H1 (cell line): ENCODE results near the gene PXDN. TPM values are rescaled to one million over a fixed set of nuclear protein-coding genes. Genes with fewer than 3 reads are reported as not detected.

ENCODE experiments used
- CTCF ChIA-PET: fragments of 300-600 bp; sonication (Branson Sonifier 250); formaldehyde crosslinking; loops from one replicate; lab custom pipeline; 2021; ENCODE audit not compliant: partially characterized antibody; lab: Charles Lee
- POLR2A ChIA-PET: fragments of 300-600 bp; sonication (Branson Sonifier 250); formaldehyde crosslinking; loops from one replicate; lab custom pipeline; 2021; ENCODE audit warnings: inconsistent platforms; ENCODE audit not compliant: partially characterized antibody; lab: Charles Lee
- DNase-seq, 2 experiments: peaks; one replicate each; pipeline versions ENCODE4 v3.0.0 to v3.0.0-alpha.2; 2010 to 2022; ENCODE audit warnings: low spot score in 2 of 2, low read depth in 1 of 2, mixed read lengths in 1 of 2
- FAIRE-seq: peaks from 2 replicates; lab custom pipeline; 2011; peaks lifted over from hg19 to GRCh38; lab: Jason Lieb, UNC
- H2AFZ ChIP-seq: 2 replicates; pipeline ENCODE4 v1.8.1; 2012; ENCODE audit warnings: low read length, inconsistent platforms
- H2AK5ac ChIP-seq: 2 replicates; pipeline ENCODE4 v1.6.1; 2013; ENCODE audit warnings: low read depth, low read length
- H2BK120ac ChIP-seq: replicated peaks from 2 replicates; pipeline ENCODE3; 2013; ENCODE audit warnings: low read depth, low read length, inconsistent platforms
- H2BK12ac ChIP-seq: 2 replicates; pipeline ENCODE4 v1.6.1; 2013; ENCODE audit warnings: low read depth, low read length
- H2BK15ac ChIP-seq: 2 replicates; pipeline ENCODE4 v1.6.1; 2013; ENCODE audit warnings: low read length
- H2BK20ac ChIP-seq: 2 replicates; pipeline ENCODE4 v1.6.1; 2013; ENCODE audit warnings: low read length
- H2BK5ac ChIP-seq: 2 replicates; pipeline ENCODE4 v1.6.1; 2013; ENCODE audit warnings: low read depth, low read length
- H3K14ac ChIP-seq: 2 replicates; pipeline ENCODE4 v1.6.1; 2013; ENCODE audit warnings: inconsistent platforms; ENCODE audit not compliant: insufficient read length
- H3K18ac ChIP-seq: 2 replicates; pipeline ENCODE4 v1.6.1; 2013; ENCODE audit warnings: low read length; ENCODE audit errors: extremely low read depth
- H3K23ac ChIP-seq: 2 replicates; pipeline ENCODE4 v1.6.1; 2013; ENCODE audit warnings: inconsistent platforms; ENCODE audit not compliant: insufficient read length
- H3K23me2 ChIP-seq: 2 replicates; pipeline ENCODE4 v1.6.1; 2013; ENCODE audit warnings: low read depth, low read length
- H3K27ac ChIP-seq: 2 replicates; pipeline ENCODE4 v1.6.1; 2011; ENCODE audit warnings: low read depth, low read length, inconsistent platforms
- H3K27me3 ChIP-seq, 4 experiments: replicated peaks in 1 of 4; 1 replicate in 1 of 4; 2 replicates in 3 of 4; pipeline versions ENCODE4 v1.6.1 to v1.8.1; 2011 to 2013; ENCODE audit warnings: low read length in 3 of 4, mild to moderate bottlenecking in 3 of 4, inconsistent platforms in 2 of 4, mixed read lengths in 2 of 4, moderate library complexity in 1 of 4; ENCODE audit not compliant: control insufficient read depth in 3 of 4, insufficient read depth in 3 of 4; ENCODE audit errors: extremely low read depth in 1 of 4
- H3K36me3 ChIP-seq, 4 experiments: 2 replicates each; pipeline versions ENCODE4 v1.6.1 to v1.8.1; 2011 to 2013; ENCODE audit warnings: mild to moderate bottlenecking in 4 of 4, low read length in 3 of 4, moderate library complexity in 2 of 4, control low read depth in 1 of 4, inconsistent platforms in 1 of 4; ENCODE audit not compliant: insufficient read depth in 4 of 4, control insufficient read depth in 2 of 4
- H3K4ac ChIP-seq: replicated peaks from 2 replicates; pipeline ENCODE3; 2013; ENCODE audit warnings: low read length, low read depth, mixed read lengths, inconsistent platforms; ENCODE audit not compliant: insufficient read length
- H3K4me1 ChIP-seq, 4 experiments: replicated peaks in 1 of 4; 1 replicate in 1 of 4; 2 replicates in 3 of 4; pipeline versions ENCODE4 v1.6.1 to v1.8.1; 2011 to 2013; ENCODE audit warnings: low read length in 3 of 4, inconsistent platforms in 2 of 4, mixed read lengths in 1 of 4; ENCODE audit not compliant: insufficient read depth in 4 of 4, control insufficient read depth in 3 of 4
- H3K4me2 ChIP-seq, 2 experiments: 2 replicates each; pipeline versions ENCODE4 v1.6.1 to v1.8.1; 2011 to 2013; ENCODE audit warnings: low read depth in 2 of 2, low read length in 2 of 2, control low read depth in 1 of 2, inconsistent platforms in 1 of 2, mild to moderate bottlenecking in 1 of 2; ENCODE audit not compliant: insufficient read depth in 1 of 2
- H3K4me3 ChIP-seq, 4 experiments: fragments of 200-600, 300-600 bp in 1 of 4; sonication (generic), shearing (Covaris generic), sonication (Bioruptor Twin) in 1 of 4; 2 replicates each; pipeline versions ENCODE4 v1.5.1 to v1.8.1; 2011 to 2016; ENCODE audit warnings: low read length in 4 of 4, low read depth in 3 of 4, control low read depth in 2 of 4, inconsistent platforms in 2 of 4, mild to moderate bottlenecking in 2 of 4, mixed read lengths in 1 of 4, moderate library complexity in 1 of 4; ENCODE audit not compliant: insufficient read depth in 2 of 4; ENCODE audit errors: extremely low read depth in 1 of 4
- H3K56ac ChIP-seq: replicated peaks from 2 replicates; pipeline ENCODE3; 2013; ENCODE audit warnings: low read depth, mild to moderate bottlenecking, mixed read lengths, low read length, inconsistent platforms; ENCODE audit not compliant: insufficient read length
- H3K79me1 ChIP-seq: 2 replicates; pipeline ENCODE4 v1.6.1; 2013; ENCODE audit warnings: low read depth, low read length, control low read depth
- H3K79me2 ChIP-seq, 2 experiments: 2 replicates each; pipeline versions ENCODE4 v1.6.1 to v1.8.1; 2012 to 2013; ENCODE audit warnings: low read length in 2 of 2, mild to moderate bottlenecking in 2 of 2, inconsistent platforms in 1 of 2; ENCODE audit not compliant: insufficient read depth in 2 of 2, control insufficient read depth in 1 of 2
- H3K9ac ChIP-seq, 4 experiments: replicated peaks in 1 of 4; 1 replicate in 1 of 4; 2 replicates in 3 of 4; pipeline versions ENCODE4 v1.6.1 to v1.8.1; 2011 to 2013; ENCODE audit warnings: low read depth in 3 of 4, low read length in 3 of 4, control low read depth in 2 of 4, mild to moderate bottlenecking in 2 of 4, moderate library complexity in 2 of 4, inconsistent platforms in 1 of 4; ENCODE audit errors: extremely low read depth in 1 of 4
- H3K9me3 ChIP-seq, 2 experiments: 2 replicates each; pipeline versions ENCODE4 v1.6.1 to v1.8.1; 2012 to 2013; ENCODE audit warnings: mild to moderate bottlenecking in 2 of 2, moderate library complexity in 2 of 2, control low read depth in 1 of 2, inconsistent platforms in 1 of 2, low read depth in 1 of 2, low read length in 1 of 2, mixed read lengths in 1 of 2; ENCODE audit not compliant: insufficient read depth in 2 of 2
- H4K20me1 ChIP-seq, 2 experiments: replicated peaks in 1 of 2; 2 replicates each; pipeline versions ENCODE3 to v1.8.1; 2011 to 2013; ENCODE audit warnings: inconsistent platforms in 2 of 2, low read length in 2 of 2, mild to moderate bottlenecking in 1 of 2; ENCODE audit not compliant: insufficient read depth in 2 of 2, control insufficient read depth in 1 of 2
- H4K5ac ChIP-seq: 2 replicates; pipeline ENCODE4 v1.6.1; 2013; ENCODE audit warnings: low read length, low read depth, mixed read lengths, inconsistent platforms; ENCODE audit not compliant: insufficient read length
- H4K8ac ChIP-seq: 2 replicates; pipeline ENCODE4 v1.8.0; 2013; ENCODE audit warnings: mild to moderate bottlenecking, moderate library complexity, low read length, inconsistent platforms; ENCODE audit not compliant: insufficient read depth; ENCODE audit errors: extremely low read depth
- H4K91ac ChIP-seq: replicated peaks from 2 replicates; pipeline ENCODE3; 2013; ENCODE audit warnings: low read length, mixed read lengths, inconsistent platforms; ENCODE audit not compliant: insufficient read length
- ASH2L ChIP-seq: fragments of 200-600, 300-600 bp; sonication (generic); IDR thresholded peaks from one replicate; pipeline ENCODE4 v1.7.1; 2017; ENCODE audit warnings: low read length
- BACH1 ChIP-seq: IDR thresholded peaks from 2 replicates; pipeline ENCODE4 v1.6.1; 2012; ENCODE audit warnings: low read length, improper control_type of control experiment
- CREB1 ChIP-seq: IDR thresholded peaks from 2 replicates; pipeline ENCODE4 v1.6.1; 2012; ENCODE audit warnings: inconsistent platforms
- CTBP2 ChIP-seq: IDR thresholded peaks from 2 replicates; pipeline ENCODE4 v1.7.0; 2011; ENCODE audit warnings: borderline replicate concordance, mild to moderate bottlenecking, moderate library complexity, mixed read lengths, low read length; ENCODE audit not compliant: insufficient read depth, insufficient read length
- E2F6 ChIP-seq: IDR thresholded peaks from 2 replicates; pipeline ENCODE4 v1.6.1; 2012; ENCODE audit warnings: inconsistent platforms
- KDM4A ChIP-seq: IDR thresholded peaks from one replicate; pipeline ENCODE4 v1.7.1; 2012; ENCODE audit warnings: low read depth, mild to moderate bottlenecking, moderate library complexity, low read length, inconsistent platforms; ENCODE audit not compliant: severe bottlenecking
- POLR2A ChIP-seq, 2 experiments: IDR thresholded peaks; 1 replicate in 1 of 2; 2 replicates in 1 of 2; pipeline ENCODE4 v1.6.1; 2011; ENCODE audit warnings: low read depth in 2 of 2, low read length in 2 of 2, mild to moderate bottlenecking in 2 of 2; ENCODE audit errors: control extremely low read depth in 1 of 2
- RAD21 ChIP-seq, 2 experiments: IDR thresholded peaks in 1 of 2; conservative IDR thresholded peaks in 1 of 2; 2 replicates each; pipeline ENCODE4 v1.6.1; 2011; ENCODE audit warnings: low read depth in 2 of 2, low read length in 2 of 2, improper control_type of control experiment in 1 of 2, inconsistent platforms in 1 of 2, mild to moderate bottlenecking in 1 of 2, moderate library complexity in 1 of 2
- SUZ12 ChIP-seq: fragments of 200-600 bp; sonication (generic); IDR thresholded peaks from 2 replicates; pipeline ENCODE4 v1.6.1; 2012; ENCODE audit warnings: mild to moderate bottlenecking, inconsistent platforms, low read length, moderate library complexity, mixed read lengths
- TBP ChIP-seq: IDR thresholded peaks from 2 replicates; pipeline ENCODE4 v1.6.1; 2011; ENCODE audit warnings: low read depth, low read length, improper control_type of control experiment
- TEAD4 ChIP-seq: IDR thresholded peaks from 2 replicates; pipeline ENCODE4 v1.6.1; 2012; ENCODE audit warnings: low read depth, low read length, inconsistent platforms, mixed read lengths
- WGBS, 2 experiments: shearing (Covaris generic) in 1 of 2; methylation state at CpG; one replicate each; pipeline versions ENCODE4 v1.1.6 to v1.1.7; 2013 to 2015; ENCODE audit warnings: low lambda C conversion rate in 2 of 2, mixed read lengths in 2 of 2, inconsistent platforms in 1 of 2, low coverage in 1 of 2, missing lambda C conversion rate in 1 of 2; ENCODE audit not compliant: insufficient replicate concordance in 2 of 2, insufficient coverage in 1 of 2, insufficient read length in 1 of 2; ENCODE audit errors: extremely low coverage in 1 of 2, missing lambda C conversion rate in 1 of 2; 5-methylcytosine and 5-hydroxymethylcytosine counted together
- polyA plus RNA-seq, 7 experiments: library from polyadenylated mRNA; depleted of rRNA in 3 of 7; stranded (reverse) in 5 of 7; unstranded in 2 of 7; fragments of >200 nt in 5 of 7; fragments of 200-250 nt in 2 of 7; gene quantifications; 1 replicate in 5 of 7; 2 replicates in 1 of 7; 4 replicates in 1 of 7; pipeline versions ENCODE4 v1.2.1 to v1.2.3, GENCODE V29; 2011 to 2013; ENCODE audit warnings: missing spikeins in 2 of 7, mixed read lengths in 2 of 7
- total RNA-seq: library from RNA; stranded (reverse); fragmentation: NEBNext Ultra II Directional; extraction: Animal tissue kit (Norgen Biotek cat#: 25700); gene quantifications from 2 replicates; pipeline ENCODE4 v1.2.1, GENCODE V29; 2021

Gene PXDN
- total and polyA plus RNA-seq, 2 of the 8 experiments (the other 6 are each of a cell fraction or from before 2014, with no cell fraction given): 104 to 141 TPM

DNA sequence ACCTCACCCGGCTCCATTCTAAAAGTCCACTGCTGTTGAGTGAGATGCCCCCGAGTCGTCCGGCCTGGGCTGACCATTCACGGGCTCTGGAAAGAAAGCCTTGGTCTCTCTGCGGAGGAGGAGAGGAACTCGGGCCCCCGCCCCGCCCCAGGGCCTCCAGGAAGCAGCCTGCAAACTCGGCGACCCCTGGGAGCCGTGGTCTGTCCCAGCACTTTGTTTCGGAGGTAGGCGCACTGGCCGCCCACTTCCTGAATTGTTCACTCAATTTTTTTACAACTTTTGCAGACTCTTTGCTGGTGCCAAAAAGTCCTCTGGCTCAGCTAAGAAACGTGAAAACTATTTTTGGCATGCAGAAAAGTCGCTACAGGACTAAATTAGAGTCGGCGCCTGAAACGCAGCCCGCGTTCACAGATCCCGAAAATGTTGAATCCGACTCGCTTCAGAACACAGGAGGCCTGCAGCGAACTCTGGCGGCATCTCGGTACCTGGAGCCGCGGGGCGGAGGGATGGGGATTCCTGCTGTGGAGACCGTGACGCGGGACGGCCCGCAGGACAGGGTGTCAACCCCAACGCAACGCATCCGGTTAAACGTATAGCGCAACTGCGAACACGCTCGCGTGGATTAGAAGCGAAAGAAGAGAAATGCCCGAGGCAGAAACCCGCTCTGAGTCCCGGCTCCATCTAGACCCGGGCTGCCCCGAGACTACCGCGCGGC, 1.5 kb downstream of the PXDN start:
- Histone ChIP-seq H3K9me3 (no peaks in the 10 kb centered on the region), H2AK5ac (no peak overlapping the region), H3K9ac (peak overlapping the region in 3 of 4 experiments; percentile 31 to 77 (median 36); a peak in 6 of 7 replicates), H3K79me1 (peaks cover 9% of the 10 kb centered on the region), H2BK15ac (no peak overlapping the region), H3K27ac (peak overlapping the region; percentile 33), H3K4ac (no peak overlapping the region), H3K4me2 (peak overlapping the region; percentile 67 to 73), H2AFZ (no peak overlapping the region), H3K79me2 (peaks cover 7 to 47% of the 10 kb centered on the region in 2 experiments), H2BK5ac (peak overlapping the region; percentile 6; the same call in 1 of the 2 replicates), H3K18ac (peak overlapping the region; percentile 68; the same call in 1 of the 2 replicates), H4K8ac (peak overlapping the region; percentile 58), H2BK12ac (no peak overlapping the region), H3K23me2 (peaks cover 2% of the 10 kb centered on the region; the same call in 1 of the 2 replicates), H3K56ac (peak overlapping the region; percentile 42), H3K4me3 (peak overlapping the region; percentile 77 to 94 (median 81)), H4K5ac (peak overlapping the region; percentile 62), H2BK20ac (no peak overlapping the region), H3K27me3 (peaks cover 0 to 23% (median 13%) of the 10 kb centered on the region in 4 experiments; a peak in 5 of 7 replicates), H3K23ac (no peak overlapping the region), H3K36me3 (no peaks in the 10 kb centered on the region; a peak in 1 of 8 replicates), H3K14ac (no peak overlapping the region), H2BK120ac (no peak overlapping the region), H4K20me1 (peaks cover 0 to 20% of the 10 kb centered on the region in 2 experiments), H3K4me1 (peaks cover 1 to 24% (median 6%) of the 10 kb centered on the region in 4 experiments; a peak in 5 of 7 replicates), H4K91ac (no peak overlapping the region)
- FAIRE-seq: no peak
- 5% methylated on average over 51 of the region's 54 CpGs; no CpG with 5 or more reads in 1 of the 2 experiments for WGBS, 2 experiments
- ChIA-PET POLR2A (interaction anchor here (1.1 to 2.4 kb wide), 9 partner anchors 10 to 117 kb away, joined by 3 to 8 read pairs (median 4); no protein-coding TSS in a partner anchor), CTCF (interaction anchor here (0.9 to 2.3 kb wide), 14 partner anchors 8 to 192 kb away, joined by 3 to 9 read pairs (median 4); no protein-coding TSS in a partner anchor)
- peak in 1 of 2 experiments; percentile 83 for DNase-seq
- peak; percentile 42 for TF ChIP-seq CTBP2
- peak; percentile 62 for TF ChIP-seq CREB1
- TF ChIP-seq KDM4A: peak; percentile 77
- TF ChIP-seq TEAD4: 0 out of 2 replicates have a peak, but pooled peaks have one; percentile 15
- TF ChIP-seq SUZ12: no peak
- 0 out of 3 replicates have a peak, but pooled peaks of 1 of the 2 experiments have one; percentile 21 for TF ChIP-seq POLR2A (IDR thresholded peaks at IDR 0.05; ENCODE audit: control extremely low read depth in 1 of 2, low read depth in 2 of 2, low read length in 2 of 2)
- TF ChIP-seq E2F6: no peak
- peak; percentile 92 for TF ChIP-seq ASH2L
- TF ChIP-seq TBP: no peak
- TF ChIP-seq BACH1: peak; percentile 24; the same call in 1 of the 2 replicates
- peak; percentile 59 to 75 for TF ChIP-seq RAD21 (IDR thresholded peaks at IDR 0.05 in 1 of 2, conservative IDR thresholded peaks at IDR 0.05 in 1 of 2; ENCODE audit: low read depth in 2 of 2, low read length in 2 of 2)
